ENCODE measurements around the gene FMN1.

DNA sequence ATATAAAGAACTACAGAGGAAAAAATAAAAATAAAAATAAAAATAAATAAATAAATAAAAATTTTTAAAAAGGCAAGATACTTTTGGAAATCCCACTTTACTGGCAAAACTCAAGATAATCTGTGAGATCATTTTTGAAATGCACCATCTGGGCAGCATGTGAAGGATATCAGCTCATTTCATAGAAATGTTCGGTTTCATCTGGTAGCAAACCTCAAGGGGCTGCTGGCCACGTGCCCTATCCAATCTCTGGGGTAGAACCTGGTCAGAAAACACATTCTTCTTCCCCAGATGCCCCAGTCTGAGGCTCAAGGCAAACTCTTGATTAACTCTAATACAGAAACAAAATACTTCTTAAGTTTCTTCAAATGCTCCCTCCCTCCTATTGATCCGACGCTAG lies 166.0 kb downstream of the FMN1 start:
- TF ChIP-seq, protein P1, sequence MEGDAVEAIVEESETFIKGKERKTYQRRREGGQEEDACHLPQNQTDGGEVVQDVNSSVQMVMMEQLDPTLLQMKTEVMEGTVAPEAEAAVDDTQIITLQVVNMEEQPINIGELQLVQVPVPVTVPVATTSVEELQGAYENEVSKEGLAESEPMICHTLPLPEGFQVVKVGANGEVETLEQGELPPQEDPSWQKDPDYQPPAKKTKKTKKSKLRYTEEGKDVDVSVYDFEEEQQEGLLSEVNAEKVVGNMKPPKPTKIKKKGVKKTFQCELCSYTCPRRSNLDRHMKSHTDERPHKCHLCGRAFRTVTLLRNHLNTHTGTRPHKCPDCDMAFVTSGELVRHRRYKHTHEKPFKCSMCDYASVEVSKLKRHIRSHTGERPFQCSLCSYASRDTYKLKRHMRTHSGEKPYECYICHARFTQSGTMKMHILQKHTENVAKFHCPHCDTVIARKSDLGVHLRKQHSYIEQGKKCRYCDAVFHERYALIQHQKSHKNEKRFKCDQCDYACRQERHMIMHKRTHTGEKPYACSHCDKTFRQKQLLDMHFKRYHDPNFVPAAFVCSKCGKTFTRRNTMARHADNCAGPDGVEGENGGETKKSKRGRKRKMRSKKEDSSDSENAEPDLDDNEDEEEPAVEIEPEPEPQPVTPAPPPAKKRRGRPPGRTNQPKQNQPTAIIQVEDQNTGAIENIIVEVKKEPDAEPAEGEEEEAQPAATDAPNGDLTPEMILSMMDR (IDR thresholded peaks at IDR 0.05; ENCODE audit: low read depth, low read length, poor library complexity, severe bottlenecking) = no peak
- no peak for TF ChIP-seq EZH2phosphoT487 (IDR thresholded peaks at IDR 0.05; ENCODE audit: borderline replicate concordance, low read length)

Data from DOHH2 (cell line).